Measurements from ENCODE around the gene ANKRD39.
A peak's percentile ranks its signal among the peaks of the same experiment; 100 is the strongest.

Gene ANKRD39

GRCh38 chr2:96839293-96839874 is 18.4 kb downstream of the ANKRD39 start:
- TF ChIP-seq CTCF (IDR thresholded peaks at IDR 0.05; ENCODE audit: borderline replicate concordance, control extremely low read depth, extremely low read depth, insufficient read depth, missing control alignments): no peak
- peak; percentile 52 for DNase-seq (ENCODE audit: low spot score)
- in situ Hi-C loops (cut with MboI; ENCODE audit: low sequenced_read_pairs, unreplicated experiment): no loop called here

- no peak for DNase-seq (ENCODE audit: low spot score)
- in situ Hi-C loops (cut with MboI; ENCODE audit: low sequenced_read_pairs, unreplicated experiment): no loop called here
- TF ChIP-seq CTCF (IDR thresholded peaks at IDR 0.05; ENCODE audit: borderline replicate concordance, control extremely low read depth, extremely low read depth, insufficient read depth, missing control alignments): no peak
Measured at GRCh38 chr2:96838345-96839292, 19.2 kb downstream of the ANKRD39 start.

- no peak for TF ChIP-seq CTCF (IDR thresholded peaks at IDR 0.05; ENCODE audit: borderline replicate concordance, control extremely low read depth, extremely low read depth, insufficient read depth, missing control alignments)
- in situ Hi-C loops (cut with MboI; ENCODE audit: low sequenced_read_pairs, unreplicated experiment): no loop called here
- no peak for DNase-seq (ENCODE audit: low spot score)
Measured at GRCh38 chr2:96837575-96837974, 20.2 kb downstream of the ANKRD39 start.

GRCh38 chr2:96835830-96836229 is 22.0 kb downstream of the ANKRD39 start:
- in situ Hi-C loops (cut with MboI; ENCODE audit: low sequenced_read_pairs, unreplicated experiment): no loop called here
- TF ChIP-seq CTCF (IDR thresholded peaks at IDR 0.05; ENCODE audit: borderline replicate concordance, control extremely low read depth, extremely low read depth, insufficient read depth, missing control alignments): no peak
- DNase-seq (ENCODE audit: low spot score): no peak

- DNase-seq (ENCODE audit: low spot score): no peak
- in situ Hi-C loops (cut with MboI; ENCODE audit: low sequenced_read_pairs, unreplicated experiment): no loop called here
- no peak for TF ChIP-seq CTCF (IDR thresholded peaks at IDR 0.05; ENCODE audit: borderline replicate concordance, control extremely low read depth, extremely low read depth, insufficient read depth, missing control alignments)
Measured at GRCh38 chr2:96832754-96833507, 24.9 kb downstream of the ANKRD39 start.

- in situ Hi-C loops (cut with MboI; ENCODE audit: low sequenced_read_pairs, unreplicated experiment): no loop called here
- no peak for TF ChIP-seq CTCF (IDR thresholded peaks at IDR 0.05; ENCODE audit: borderline replicate concordance, control extremely low read depth, extremely low read depth, insufficient read depth, missing control alignments)
Measured at GRCh38 chr2:96832408-96832753, 25.4 kb downstream of the ANKRD39 start.

More at GRCh38 chr2:96832408-96832753, 25.4 kb downstream of the ANKRD39 start:
- DNase-seq (ENCODE audit: low spot score): no peak

Data from GM13976 (cell line).